Liver (tissue), 3 donors: Measurements from ENCODE around the gene CEP250.

Experiments
- GABPA ChIP-seq, 2 donors: IDR thresholded peaks in 1 of 2; conservative IDR thresholded peaks in 1 of 2; 2 replicates each; pipeline ENCODE4 v1.6.1; 2016; ENCODE audit warnings: antibody characterized with exemption in 2 of 2, mild to moderate bottlenecking in 1 of 2, moderate library complexity in 1 of 2
- RAD21 ChIP-seq, 2 donors: IDR thresholded peaks; 2 replicates each; pipeline ENCODE4 v1.6.1; 2016; ENCODE audit warnings: antibody characterized with exemption in 2 of 2, mild to moderate bottlenecking in 2 of 2
- SP1 ChIP-seq: IDR thresholded peaks from 2 replicates; pipeline ENCODE4 v1.6.1; 2018; ENCODE audit warnings: antibody characterized with exemption, mild to moderate bottlenecking
- TF ChIP-seq, protein P1 (sequence below): fragments of 150-350 bp; IDR thresholded peaks from 2 replicates; pipeline ENCODE4 v1.5.1; 2017; ENCODE audit warnings: improper control_type of control experiment, low read depth, low read length; ENCODE audit not compliant: missing input control
- TF ChIP-seq, protein P2 (sequence below): IDR thresholded peaks from 2 replicates; pipeline ENCODE4 v1.6.1; 2016; ENCODE audit warnings: antibody characterized with exemption
- donor health status: healthy.
- donor health status: healthy.

DNA sequence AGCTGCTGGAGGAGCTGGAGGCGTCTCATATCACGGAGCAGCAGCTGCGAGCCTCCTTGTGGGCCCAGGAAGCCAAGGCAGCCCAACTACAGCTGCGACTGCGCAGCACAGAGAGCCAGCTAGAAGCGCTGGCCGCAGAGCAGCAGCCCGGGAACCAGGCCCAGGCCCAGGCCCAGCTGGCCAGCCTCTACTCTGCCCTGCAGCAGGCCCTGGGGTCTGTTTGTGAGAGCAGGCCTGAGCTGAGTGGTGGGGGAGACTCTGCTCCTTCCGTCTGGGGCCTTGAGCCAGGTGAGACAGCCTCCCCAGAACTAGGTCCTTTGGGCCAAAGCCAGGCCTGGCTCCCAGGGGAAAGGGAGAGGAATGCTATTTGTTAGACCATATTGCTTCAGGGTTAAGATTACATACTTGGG lies 42.4 kb downstream of the CEP250 start:
- TF ChIP-seq SP1 (no peak), GABPA (IDR thresholded peaks at IDR 0.05 in 1 of 2, conservative IDR thresholded peaks at IDR 0.05 in 1 of 2) (no peak), RAD21 (IDR thresholded peaks at IDR 0.05) (no peak)
- TF ChIP-seq, protein P1, sequence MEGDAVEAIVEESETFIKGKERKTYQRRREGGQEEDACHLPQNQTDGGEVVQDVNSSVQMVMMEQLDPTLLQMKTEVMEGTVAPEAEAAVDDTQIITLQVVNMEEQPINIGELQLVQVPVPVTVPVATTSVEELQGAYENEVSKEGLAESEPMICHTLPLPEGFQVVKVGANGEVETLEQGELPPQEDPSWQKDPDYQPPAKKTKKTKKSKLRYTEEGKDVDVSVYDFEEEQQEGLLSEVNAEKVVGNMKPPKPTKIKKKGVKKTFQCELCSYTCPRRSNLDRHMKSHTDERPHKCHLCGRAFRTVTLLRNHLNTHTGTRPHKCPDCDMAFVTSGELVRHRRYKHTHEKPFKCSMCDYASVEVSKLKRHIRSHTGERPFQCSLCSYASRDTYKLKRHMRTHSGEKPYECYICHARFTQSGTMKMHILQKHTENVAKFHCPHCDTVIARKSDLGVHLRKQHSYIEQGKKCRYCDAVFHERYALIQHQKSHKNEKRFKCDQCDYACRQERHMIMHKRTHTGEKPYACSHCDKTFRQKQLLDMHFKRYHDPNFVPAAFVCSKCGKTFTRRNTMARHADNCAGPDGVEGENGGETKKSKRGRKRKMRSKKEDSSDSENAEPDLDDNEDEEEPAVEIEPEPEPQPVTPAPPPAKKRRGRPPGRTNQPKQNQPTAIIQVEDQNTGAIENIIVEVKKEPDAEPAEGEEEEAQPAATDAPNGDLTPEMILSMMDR: no peak
- TF ChIP-seq, protein P2, sequence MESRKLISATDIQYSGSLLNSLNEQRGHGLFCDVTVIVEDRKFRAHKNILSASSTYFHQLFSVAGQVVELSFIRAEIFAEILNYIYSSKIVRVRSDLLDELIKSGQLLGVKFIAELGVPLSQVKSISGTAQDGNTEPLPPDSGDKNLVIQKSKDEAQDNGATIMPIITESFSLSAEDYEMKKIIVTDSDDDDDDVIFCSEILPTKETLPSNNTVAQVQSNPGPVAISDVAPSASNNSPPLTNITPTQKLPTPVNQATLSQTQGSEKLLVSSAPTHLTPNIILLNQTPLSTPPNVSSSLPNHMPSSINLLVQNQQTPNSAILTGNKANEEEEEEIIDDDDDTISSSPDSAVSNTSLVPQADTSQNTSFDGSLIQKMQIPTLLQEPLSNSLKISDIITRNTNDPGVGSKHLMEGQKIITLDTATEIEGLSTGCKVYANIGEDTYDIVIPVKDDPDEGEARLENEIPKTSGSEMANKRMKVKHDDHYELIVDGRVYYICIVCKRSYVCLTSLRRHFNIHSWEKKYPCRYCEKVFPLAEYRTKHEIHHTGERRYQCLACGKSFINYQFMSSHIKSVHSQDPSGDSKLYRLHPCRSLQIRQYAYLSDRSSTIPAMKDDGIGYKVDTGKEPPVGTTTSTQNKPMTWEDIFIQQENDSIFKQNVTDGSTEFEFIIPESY: no peak
